WI38 (cell line): ENCODE data around the gene RBM17.

Source experiments
- H3K4me3 ChIP-seq: 2 replicates; pipeline ENCODE4 v1.5.1; 2011; ENCODE audit warnings: low read depth, mild to moderate bottlenecking, control low read depth, low read length
- CTCF ChIP-seq: IDR thresholded peaks from 2 replicates; pipeline ENCODE4 v1.5.1; 2012; ENCODE audit warnings: low read depth, mild to moderate bottlenecking, control low read depth, low read length

RBM17 gene

DNA sequence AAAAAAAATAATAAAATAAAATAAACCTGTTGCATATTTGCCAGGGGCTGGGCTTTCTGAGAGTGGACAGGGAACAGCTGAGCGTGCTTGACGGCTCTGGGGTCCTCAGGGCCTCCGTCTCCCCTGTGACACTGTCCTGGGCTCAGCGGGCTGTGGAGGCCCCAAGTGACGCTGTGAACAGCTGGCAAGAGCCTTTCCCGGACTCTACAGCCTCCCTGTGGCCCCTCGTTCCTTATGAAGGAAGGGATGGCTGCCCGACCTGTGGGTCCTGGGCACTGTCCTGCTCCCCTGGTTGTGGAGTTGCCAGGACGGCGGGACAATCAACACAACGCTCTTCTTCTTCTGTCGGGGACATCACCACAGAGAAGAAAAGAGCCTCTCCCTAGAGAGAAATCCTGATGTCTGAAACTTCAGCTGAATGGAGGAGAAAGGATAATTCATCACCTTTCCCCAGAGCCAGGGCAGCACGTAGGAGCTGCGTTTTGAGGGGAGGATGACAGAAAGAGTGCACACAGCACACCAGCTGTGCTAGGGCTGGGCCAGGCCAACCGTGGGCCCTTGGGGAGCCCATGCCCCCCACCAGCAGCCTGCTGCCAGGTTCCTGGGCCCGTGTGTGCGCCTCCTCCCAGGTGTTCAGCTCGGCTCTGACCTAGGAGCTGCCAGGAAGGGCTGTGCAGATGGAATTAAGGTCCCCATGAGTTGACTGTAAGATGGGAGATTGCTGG, 45.4 kb downstream of the RBM17 start:
- no peak overlapping the region for H3K4me3 ChIP-seq
- TF ChIP-seq CTCF: no peak

GRCh38 chr10:6135039-6135438, 46.2 kb downstream of the RBM17 start:
- TF ChIP-seq CTCF: no peak
- no peak overlapping the region for H3K4me3 ChIP-seq

- no peak overlapping the region; the same call in 1 of the 2 replicates for H3K4me3 ChIP-seq
- no peak for TF ChIP-seq CTCF
Measured at GRCh38 chr10:6135589-6136168, 46.8 kb downstream of the RBM17 start.

- peak overlapping the region; percentile 8 for H3K4me3 ChIP-seq
- no peak for TF ChIP-seq CTCF
Measured at GRCh38 chr10:6136215-6137201, 47.7 kb downstream of the RBM17 start.

DNA sequence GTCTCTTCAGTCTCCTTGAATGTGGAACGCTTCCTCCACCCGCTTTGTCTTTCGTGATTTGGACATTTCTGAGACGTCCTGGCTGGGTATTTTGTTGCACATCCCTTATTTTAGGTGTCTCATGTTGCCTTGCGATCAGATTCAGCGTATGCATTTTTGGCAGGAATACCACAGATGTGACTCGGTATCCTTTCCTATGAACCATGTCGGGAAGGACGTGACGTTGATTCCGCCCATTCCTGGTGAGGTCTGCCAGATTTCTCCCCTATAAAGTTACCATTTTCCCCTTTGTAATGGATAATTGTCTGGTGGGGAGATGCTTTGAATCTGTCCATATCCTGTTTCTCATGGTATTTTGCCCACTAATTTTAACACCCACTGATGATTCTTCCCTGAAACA, 49.6 kb downstream of the RBM17 start:
- no peak for TF ChIP-seq CTCF
- no peak overlapping the region for H3K4me3 ChIP-seq

DNA sequence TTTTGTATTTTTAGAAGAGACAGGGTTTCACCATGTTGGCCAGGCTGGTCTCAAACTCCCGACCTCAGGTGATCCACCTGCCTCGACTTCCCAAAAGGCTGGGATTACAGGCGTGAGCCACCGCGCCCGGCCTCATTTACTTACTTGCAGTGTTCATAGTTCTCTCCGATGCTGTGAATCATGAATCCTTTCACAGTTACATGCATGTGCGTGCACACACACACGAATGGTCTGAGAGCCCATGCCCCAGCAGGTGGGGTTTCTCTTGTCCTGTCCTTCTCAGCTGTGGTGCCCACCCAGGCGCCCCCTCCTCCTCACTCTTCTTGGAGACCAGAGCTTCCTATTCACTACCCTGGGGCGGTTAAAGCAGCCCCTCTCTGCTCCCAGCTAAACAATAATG, 50.6 kb downstream of the RBM17 start:
- no peak for TF ChIP-seq CTCF
- H3K4me3 ChIP-seq: no peak overlapping the region
